ENCODE data around the gene ATP2B2. TPM values are rescaled to one million over a fixed set of nuclear protein-coding genes. Genes with fewer than 3 reads are reported as not detected.

Gene ATP2B2
- total and polyA plus RNA-seq, 2 experiments from 2014 or later: 0.66 to 1.8 TPM

DNA sequence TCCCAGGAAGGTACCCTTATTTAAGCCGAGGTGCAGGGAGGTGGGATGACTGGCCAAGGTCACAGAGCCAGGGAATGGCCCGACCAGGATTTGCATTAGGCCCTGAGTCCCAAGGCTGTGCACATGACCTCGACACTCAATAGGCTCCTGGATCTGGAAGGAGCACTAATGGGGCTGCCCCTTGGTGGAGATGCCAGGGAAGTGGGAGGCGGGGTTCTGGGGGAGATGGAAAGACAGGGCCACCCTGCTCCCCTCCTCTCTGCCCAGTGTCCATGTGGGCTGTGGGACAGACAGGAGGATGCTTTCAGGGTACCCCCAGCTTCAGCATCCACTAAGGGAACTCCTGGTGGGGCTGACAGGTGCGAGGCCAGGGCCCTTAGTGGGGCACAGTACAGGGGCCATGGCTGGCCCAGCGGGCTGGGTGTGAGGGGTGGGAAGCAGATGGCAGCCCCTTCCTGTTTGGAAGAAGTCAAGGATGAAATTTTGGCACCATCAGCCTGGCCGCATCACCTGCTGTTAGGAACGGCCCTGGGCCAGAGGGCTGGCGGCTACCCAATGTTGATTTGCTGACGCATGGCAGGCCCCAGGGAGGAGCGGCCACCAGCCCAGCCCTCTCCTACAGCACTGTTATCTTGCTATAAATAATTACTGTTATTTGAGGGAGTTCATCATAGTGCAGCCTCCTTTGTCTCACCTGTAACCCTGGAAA is 37.3 kb downstream of the ATP2B2 start:
- Histone ChIP-seq H3K4me1 (ENCODE audit: insufficient read depth) (no peaks in the 10 kb centered on the region), H3K9me2 (replicated peaks; ENCODE audit: insufficient read depth) (no peaks in the 10 kb centered on the region), H3K4me2 (no peak overlapping the region), H3K9me3 (ENCODE audit: low read depth) (no peaks in the 10 kb centered on the region), H2AFZ (no peak overlapping the region), H3K27me3 (peaks cover 13% of the 10 kb centered on the region), H4K20me1 (ENCODE audit: insufficient read depth, poor library complexity, severe bottlenecking) (no peaks in the 10 kb centered on the region), H3K79me2 (no peaks in the 10 kb centered on the region), H3K4me3 (no peak overlapping the region), H3K36me3 (replicated peaks; ENCODE audit: insufficient read depth, low read depth) (no peaks in the 10 kb centered on the region), H3K27ac (no peak overlapping the region)
- DNase-seq (ENCODE audit: low spot score): no peak
- TF ChIP-seq EZH2 (IDR thresholded peaks at IDR 0.05; ENCODE audit: borderline replicate concordance): no peak
- TF ChIP-seq, protein P1, sequence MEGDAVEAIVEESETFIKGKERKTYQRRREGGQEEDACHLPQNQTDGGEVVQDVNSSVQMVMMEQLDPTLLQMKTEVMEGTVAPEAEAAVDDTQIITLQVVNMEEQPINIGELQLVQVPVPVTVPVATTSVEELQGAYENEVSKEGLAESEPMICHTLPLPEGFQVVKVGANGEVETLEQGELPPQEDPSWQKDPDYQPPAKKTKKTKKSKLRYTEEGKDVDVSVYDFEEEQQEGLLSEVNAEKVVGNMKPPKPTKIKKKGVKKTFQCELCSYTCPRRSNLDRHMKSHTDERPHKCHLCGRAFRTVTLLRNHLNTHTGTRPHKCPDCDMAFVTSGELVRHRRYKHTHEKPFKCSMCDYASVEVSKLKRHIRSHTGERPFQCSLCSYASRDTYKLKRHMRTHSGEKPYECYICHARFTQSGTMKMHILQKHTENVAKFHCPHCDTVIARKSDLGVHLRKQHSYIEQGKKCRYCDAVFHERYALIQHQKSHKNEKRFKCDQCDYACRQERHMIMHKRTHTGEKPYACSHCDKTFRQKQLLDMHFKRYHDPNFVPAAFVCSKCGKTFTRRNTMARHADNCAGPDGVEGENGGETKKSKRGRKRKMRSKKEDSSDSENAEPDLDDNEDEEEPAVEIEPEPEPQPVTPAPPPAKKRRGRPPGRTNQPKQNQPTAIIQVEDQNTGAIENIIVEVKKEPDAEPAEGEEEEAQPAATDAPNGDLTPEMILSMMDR (IDR thresholded peaks at IDR 0.05; ENCODE audit: poor library complexity): no peak
- TF ChIP-seq EZH2phosphoT487 (IDR thresholded peaks at IDR 0.05; ENCODE audit: low read depth, severe bottlenecking, unreplicated experiment): no peak
- 88% methylated on average over 11 of the region's 11 CpGs for WGBS (ENCODE audit: low lambda C conversion rate, missing lambda C conversion rate)

DNA sequence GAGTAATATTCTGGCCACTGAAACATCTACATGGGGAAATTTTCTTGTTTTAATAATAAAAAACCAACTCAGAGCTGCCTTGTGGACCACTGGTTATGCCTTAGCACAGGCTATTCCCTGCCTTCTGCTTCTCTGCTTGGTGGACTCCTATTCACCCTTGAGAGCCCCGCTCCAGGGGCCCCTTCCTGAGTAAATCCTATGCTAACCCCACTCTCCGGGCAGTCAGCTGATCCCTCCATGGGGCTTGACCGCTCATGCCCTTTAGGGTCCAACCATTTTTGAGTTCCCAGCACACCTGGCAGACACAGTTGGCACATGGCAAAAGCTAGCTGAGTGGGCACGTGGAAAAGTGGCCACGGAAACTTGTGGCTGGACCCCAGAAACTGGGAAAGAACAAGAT is 38.2 kb downstream of the ATP2B2 start:
- no peak overlapping the region for H3K4me3 ChIP-seq
- H4K20me1 ChIP-seq (ENCODE audit: insufficient read depth, poor library complexity, severe bottlenecking): no peaks in the 10 kb centered on the region
- H3K27me3 ChIP-seq: peaks cover 10% of the 10 kb centered on the region
- TF ChIP-seq, protein P1 (IDR thresholded peaks at IDR 0.05; ENCODE audit: poor library complexity): no peak
- H3K36me3 ChIP-seq (replicated peaks; ENCODE audit: insufficient read depth, low read depth): no peaks in the 10 kb centered on the region
- no peaks in the 10 kb centered on the region for H3K79me2 ChIP-seq
- H3K27ac ChIP-seq: no peak overlapping the region
- H2AFZ ChIP-seq: no peak overlapping the region
- H3K4me2 ChIP-seq: no peak overlapping the region
- H3K9me2 ChIP-seq (replicated peaks; ENCODE audit: insufficient read depth): no peaks in the 10 kb centered on the region
- no peaks in the 10 kb centered on the region for H3K4me1 ChIP-seq (ENCODE audit: insufficient read depth)
- WGBS (ENCODE audit: low lambda C conversion rate, missing lambda C conversion rate): 86% methylated on average over 5 of the region's 5 CpGs
- no peak for DNase-seq (ENCODE audit: low spot score)
- H3K9me3 ChIP-seq (ENCODE audit: low read depth): no peaks in the 10 kb centered on the region

DNA sequence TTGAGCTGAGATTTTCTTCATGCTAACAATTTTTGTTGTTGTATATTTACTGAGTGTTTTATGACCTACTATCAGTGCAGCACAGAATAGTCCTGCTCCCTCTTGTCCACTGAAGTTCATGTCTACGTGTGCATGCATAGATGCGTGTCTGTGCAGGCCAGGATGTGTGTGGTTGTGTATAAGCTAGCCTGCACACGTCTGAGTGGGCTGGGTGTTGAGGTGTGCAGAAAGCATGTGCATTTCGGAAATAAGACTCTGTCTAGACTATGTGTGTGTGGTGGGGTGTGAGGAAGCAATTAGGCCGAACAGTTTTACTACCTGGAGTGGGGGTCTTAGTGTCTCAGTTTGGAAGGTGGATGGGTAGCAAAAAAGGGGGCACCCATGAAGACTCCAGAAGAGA is 39.2 kb downstream of the ATP2B2 start:
- peaks cover 8% of the 10 kb centered on the region for H3K27me3 ChIP-seq
- H3K79me2 ChIP-seq: no peaks in the 10 kb centered on the region
- TF ChIP-seq EZH2phosphoT487 (IDR thresholded peaks at IDR 0.05; ENCODE audit: low read depth, severe bottlenecking, unreplicated experiment) (no peak), EZH2 (IDR thresholded peaks at IDR 0.05; ENCODE audit: borderline replicate concordance) (no peak)
- TF ChIP-seq, protein P1 (IDR thresholded peaks at IDR 0.05; ENCODE audit: poor library complexity): no peak
- H3K4me1 ChIP-seq (ENCODE audit: insufficient read depth): no peaks in the 10 kb centered on the region
- no peak overlapping the region for H3K27ac ChIP-seq
- no peak overlapping the region for H2AFZ ChIP-seq
- no peaks in the 10 kb centered on the region for H3K36me3 ChIP-seq (replicated peaks; ENCODE audit: insufficient read depth, low read depth)
- DNase-seq (ENCODE audit: low spot score): no peak
- 75% methylated on average over 5 of the region's 5 CpGs for WGBS (ENCODE audit: low lambda C conversion rate, missing lambda C conversion rate)
- H3K4me2 ChIP-seq: no peak overlapping the region
- H3K9me3 ChIP-seq (ENCODE audit: low read depth): no peaks in the 10 kb centered on the region
- H3K4me3 ChIP-seq: no peak overlapping the region
- H3K9me2 ChIP-seq (replicated peaks; ENCODE audit: insufficient read depth): no peaks in the 10 kb centered on the region
- no peaks in the 10 kb centered on the region for H4K20me1 ChIP-seq (ENCODE audit: insufficient read depth, poor library complexity, severe bottlenecking)
